HG02840 (cell line): ENCODE measurements around the gene GLTP.
"Not testable (repeated sequence)": the region's sequence is repeated elsewhere in the genome, so short reads cannot be mapped to it uniquely, and the experiment has no call there.

Source experiments
- ATAC-seq: cut with Tn5 transposase; IDR thresholded peaks from one replicate; pipeline ENCODE4 v1.9.1; 2021; ENCODE audit warnings: mild to moderate bottlenecking, moderate library complexity, moderate number of reproducible peaks; ENCODE audit not compliant: unreplicated experiment, low FRiP score

Gene GLTP

DNA sequence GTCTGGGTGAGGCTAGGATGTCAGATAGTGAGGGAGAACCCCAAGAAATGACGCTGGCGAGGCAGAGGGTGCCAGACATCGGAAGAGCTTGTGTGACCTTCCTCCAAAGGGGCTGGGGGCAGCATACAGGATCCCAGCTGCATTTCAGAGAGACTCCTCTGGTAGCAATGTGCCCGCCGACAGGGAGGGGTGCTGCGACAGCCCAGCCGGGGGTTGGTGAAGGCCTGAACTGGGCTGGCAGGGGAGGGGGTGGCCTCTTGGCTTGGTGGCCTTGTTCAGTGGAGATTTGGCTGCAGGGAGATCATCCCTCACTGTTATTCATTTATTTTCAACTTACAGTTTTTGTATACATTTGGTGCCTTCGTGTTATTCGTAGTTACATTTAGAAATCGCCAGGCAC lies 25.0 kb upstream of the GLTP start:
- ATAC-seq = no peak

DNA sequence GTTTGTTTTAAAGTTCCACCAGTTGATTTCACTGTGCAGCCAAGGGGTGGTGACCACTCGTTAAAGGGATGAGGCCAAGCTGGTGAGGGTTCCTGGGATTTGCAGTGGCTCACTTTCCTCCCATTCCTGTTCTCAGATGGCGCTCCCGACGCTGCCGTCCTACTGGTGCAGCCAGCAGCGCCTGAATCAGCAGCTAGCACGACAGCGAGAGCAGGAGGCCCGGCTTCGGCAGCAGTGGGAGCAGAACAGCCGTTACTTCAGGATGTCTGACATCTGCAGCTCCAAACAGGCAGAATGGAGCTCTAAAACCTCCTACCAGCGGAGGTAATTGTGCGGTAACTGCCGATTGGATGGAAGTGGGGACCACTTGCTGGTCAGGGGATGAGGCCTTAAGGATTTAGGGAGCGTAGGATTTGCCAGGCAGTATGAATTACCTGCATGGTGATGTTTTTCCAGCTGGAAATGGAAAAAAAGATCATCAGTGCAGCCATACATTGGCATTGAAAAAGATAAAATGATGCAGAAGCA lies 22.6 kb upstream of the GLTP start:
- no peak for ATAC-seq

DNA sequence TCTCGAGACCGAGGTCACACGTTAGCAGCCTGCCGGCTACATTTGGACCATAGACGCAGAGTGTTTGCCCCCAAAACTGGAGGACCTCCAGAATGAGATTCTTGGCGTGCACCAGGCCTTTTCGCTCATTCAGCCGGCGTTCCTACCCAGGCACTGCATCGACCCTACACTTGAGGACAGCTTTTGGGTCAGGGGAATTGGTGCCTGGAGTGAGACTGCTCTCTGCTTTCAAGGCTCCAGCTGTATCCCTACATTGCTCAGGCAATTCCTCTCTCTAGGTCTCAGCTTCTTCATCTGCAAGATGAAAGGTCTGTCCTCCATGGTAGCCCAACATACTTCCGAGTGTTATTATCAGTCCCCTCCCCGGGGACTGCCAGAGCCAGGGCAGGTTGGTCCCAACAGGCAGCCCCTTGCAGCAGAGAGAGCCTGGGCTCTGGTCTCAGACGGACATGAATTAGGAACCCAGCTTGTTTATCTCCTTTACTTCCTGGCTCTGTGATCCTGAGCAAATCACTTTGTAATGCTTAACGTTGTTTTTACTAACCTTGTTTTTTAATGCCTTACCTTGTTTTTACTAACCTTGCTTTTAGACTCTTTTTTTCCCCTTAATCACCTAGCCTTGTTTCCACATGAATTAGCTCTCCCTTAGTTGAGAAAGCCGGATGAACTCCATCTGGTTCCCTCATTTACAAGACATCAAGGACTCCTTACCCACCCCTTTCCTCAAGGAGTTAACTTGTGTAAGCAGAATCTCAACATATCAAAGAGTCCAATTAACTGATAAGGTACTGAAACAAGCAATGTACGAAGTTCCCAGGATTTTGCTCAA lies 20.6 kb upstream of the GLTP start:
- no peak for ATAC-seq

DNA sequence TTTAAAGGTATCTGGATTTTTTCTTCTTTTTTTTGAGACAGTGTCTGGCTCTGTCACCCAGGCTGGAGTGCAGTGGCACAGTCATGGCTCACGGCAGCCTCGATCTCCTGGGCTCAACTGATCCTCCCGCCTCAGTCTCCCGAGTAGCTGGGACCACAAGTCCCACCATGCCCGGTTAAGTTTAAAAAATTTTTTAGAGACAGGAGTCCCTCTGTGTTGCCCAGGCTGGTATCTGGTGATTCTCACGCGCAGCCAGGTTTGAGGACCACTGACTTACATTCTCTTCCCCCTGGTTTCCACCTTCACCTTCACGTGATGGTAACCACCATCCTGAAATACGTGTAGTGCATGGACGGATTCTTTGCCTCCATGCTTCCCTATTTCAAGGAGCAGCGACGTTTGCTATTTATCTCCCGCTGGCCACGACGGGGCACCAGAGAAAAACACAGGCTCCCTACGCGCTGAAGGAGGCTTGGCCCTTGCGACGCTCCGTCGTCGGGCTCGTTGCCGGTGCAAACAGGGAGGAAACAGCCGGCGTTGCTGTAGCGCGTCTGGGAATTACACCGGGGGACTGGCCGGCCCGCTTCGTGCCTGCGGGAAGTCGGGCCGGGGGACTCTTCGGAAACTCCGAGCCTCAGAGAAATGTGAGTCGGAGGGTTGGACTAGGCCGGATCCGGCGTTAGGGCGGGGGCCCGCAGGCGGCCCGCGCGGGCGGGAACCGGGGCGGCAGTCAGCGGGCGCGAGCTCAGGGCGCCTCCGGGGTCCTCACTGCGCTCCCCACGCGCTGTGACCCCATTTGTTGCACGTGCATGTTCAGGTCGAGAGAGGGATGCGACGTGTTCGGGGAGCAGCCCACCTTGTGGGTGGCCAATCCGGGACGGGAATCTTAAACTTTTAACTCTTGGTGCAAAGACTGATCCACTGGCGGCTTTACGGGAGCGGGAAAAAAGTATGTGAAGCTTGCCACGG lies 19.7 kb upstream of the GLTP start, which contains the start of gene TCHP:
Gene TCHP, plus strand, starts transcription at position 492 of the 969 bp plus-strand sequence. CDS start 2,753 bp downstream, outside the sequence.
- ATAC-seq = peak; percentile 68

DNA sequence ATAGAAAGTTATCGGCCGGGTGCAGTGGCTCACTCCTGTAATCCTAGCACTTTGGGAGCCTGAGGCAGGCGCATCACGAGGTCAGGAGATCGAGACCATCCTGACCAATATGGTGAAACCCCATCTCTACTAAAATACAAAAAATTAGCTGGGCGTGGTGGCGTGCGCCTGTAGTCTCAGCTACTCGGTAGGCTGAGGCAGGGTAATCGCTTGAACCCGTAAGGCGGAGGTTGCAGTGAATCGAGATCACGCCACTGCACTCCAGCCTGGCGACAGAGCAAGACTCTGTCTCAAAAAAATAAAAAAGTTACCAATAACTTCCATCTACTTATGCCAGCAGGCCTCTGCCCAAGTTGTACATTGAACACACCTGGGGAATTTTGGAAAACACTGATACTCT lies 19.0 kb upstream of the GLTP start:
- ATAC-seq = not testable (repeated sequence)

DNA sequence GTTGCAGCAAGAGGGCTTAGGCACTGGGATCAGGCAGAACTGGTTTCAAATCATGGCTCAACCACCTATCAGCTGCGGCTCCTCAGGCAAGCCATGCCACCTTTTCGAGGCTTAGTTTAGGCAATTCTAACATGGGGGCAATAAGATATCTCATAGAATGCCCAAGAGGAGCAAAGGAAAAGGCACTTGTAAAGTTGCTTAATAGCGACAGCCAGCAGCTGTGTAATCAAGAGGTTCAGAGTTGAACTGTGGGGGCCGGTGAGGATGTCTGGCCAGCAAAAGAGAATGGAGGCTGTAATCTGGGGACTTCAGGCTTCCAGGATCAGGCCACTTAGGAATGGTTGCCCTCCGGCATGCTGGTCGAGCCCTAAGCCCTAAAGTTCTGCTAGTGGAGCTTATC lies 16.7 kb upstream of the GLTP start:
- ATAC-seq = no peak

DNA sequence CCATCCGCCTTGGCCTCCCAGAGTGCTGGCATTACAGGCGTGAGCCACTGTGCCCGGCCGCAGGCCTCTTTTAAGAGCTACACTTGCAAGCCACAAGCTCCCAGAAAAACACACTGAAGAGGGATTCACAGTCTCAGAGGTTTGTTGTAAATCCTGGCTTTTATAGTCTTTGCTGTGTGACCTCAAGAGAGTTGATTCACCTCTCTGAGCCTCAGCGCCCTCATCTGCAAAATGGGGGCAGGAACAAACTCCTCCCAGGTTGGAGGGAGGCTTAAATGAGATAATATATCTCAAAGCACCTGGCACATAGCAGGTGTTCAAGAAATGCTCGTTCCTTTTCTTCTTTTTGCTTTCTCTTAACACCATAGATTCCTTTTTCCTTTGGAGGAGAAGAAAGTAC lies 15.8 kb upstream of the GLTP start:
- no peak for ATAC-seq

DNA sequence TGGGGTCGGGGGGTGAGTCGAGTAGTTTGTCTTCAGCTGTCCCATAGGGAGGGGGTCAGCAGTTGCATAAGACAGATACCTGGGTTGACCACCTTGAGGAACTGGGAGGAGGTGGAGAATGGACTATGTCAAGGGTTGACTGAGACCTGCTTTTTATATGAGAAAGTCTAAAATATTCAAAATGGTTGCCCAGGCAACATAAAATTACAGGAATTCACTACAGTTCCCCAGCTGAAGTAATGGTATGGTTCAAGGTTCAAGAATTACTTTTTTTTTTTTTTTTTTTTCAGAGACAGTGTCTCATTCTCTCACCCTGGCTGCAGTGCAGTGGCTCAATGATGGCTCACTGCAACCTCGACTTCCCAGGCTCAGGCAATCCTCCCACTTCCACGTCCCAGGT lies 14.6 kb upstream of the GLTP start:
- ATAC-seq = no peak

DNA sequence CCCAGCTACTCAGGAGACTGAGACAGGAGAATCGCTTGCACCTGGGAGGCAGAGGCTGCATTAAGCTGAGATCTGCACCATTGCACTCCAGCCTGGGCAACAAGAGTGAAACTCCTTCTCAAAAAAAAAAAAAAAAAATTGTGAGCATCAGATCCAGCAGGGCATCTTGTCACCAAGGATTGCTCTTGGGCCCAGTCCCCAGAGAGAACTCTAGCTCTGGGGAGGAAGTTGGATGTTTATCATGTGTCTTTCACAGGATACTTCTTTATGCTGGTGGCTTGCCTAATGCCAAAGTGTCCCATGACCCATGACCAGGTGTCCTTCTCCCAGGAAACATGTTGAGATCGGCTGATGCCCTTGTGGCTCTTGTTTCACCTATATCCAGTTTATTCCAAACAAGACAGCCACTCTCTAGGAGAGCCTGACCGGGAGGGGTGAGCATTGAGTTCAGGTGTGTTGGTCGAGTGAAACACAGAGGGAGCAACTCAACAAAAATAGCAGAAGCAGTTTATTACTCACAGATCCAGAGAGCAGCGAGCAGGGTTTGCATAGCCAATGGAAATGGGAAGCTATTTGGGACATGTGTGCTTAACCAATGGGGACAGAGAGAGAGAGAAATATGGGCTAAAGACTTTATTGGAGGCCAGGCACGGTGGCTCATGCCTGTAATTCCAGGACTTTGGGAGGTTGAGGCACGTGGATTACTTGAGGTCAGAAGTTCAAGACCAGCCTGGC lies 13.1 kb upstream of the GLTP start:
- no peak for ATAC-seq

DNA sequence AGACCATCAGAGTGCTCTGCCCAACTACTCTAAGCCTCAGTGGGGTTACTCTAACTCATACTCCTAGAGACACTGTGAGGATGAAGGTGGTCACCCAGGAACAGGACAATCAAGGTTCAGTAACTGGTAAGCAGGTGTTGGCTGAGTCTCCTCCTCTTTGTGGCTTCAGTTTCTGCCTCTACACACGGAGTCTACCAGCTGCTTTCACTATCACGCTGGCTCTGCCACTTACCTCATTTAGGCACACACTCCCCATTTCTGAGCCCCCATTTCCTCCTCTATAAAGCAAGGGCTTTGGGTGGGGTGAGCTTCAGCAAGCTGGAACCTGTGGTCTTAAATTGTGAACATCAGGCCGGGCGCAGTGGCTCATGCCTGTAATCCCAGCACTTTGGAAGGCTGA lies 12.4 kb upstream of the GLTP start:
- ATAC-seq = no peak

DNA sequence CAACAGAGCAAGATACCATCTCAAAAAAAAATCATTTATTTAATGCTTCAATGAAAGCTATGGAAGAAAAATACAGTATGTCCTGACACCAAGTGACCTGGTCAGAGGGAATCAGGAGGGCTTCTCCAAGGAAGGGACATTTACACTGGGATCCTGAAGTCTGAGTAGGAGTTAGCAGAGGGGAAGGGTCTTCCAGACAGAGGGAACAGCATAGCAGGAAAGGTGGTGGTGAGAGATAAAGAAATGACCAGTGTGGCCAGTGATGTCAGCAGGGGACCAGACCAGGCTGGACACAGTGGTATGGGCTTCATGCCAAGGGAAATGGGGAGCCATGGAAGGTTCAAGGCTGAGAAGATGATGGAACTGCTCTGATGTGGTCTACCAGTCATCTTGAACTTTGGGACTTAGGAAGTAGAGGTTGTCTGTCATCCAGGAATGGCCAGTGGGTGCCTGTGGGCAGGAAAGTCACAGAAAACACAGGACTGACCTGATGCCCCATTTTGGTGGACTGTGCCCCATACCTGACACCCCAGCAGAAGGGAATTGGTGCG lies 11.9 kb upstream of the GLTP start:
- ATAC-seq = no peak

DNA sequence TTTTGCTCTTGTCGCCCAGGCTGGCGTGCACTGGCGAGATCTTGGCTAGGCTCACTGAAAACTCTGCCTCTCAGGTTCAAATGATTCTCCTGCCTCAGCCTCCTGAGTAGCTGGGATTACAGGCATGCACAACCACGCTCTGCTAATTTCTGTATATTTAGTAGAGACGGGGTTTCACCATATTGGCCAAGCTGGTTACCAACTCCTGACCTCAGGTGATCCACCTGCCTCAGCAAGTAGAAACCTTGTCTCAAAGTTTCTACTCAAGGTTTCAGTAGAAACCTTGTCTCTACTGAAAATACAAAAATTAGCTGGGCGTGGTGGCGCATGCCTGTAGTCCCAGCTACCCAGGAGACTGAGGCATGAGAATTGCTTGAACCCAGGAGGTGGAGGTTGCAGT lies 11.4 kb upstream of the GLTP start:
- not testable (repeated sequence) for ATAC-seq

DNA sequence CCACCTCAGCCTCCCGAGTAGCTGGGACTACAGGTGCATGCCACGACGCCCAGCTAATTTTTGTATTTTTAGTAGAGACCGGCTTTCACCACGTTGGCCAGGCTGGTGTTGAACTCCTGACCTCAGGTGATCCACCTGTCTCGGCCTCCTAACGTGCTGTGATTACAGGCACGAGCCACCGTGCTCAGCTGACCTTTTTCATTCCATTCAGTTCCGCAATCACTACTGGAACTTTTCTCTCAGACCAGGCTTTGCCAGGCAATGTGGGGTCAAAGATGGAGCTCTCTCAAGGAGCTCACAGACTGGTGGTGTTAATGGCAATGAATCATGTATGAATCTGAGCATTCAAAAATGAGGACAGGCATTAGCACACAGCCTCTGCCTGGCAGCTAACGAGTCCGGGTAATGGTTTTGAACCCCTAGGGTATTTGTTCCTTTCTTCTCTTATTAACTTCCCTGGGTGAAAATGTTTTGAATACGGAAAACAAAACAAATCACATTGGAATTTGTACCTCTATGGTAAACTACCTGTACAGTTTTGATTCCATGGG lies 10.4 kb upstream of the GLTP start:
- ATAC-seq = no peak

DNA sequence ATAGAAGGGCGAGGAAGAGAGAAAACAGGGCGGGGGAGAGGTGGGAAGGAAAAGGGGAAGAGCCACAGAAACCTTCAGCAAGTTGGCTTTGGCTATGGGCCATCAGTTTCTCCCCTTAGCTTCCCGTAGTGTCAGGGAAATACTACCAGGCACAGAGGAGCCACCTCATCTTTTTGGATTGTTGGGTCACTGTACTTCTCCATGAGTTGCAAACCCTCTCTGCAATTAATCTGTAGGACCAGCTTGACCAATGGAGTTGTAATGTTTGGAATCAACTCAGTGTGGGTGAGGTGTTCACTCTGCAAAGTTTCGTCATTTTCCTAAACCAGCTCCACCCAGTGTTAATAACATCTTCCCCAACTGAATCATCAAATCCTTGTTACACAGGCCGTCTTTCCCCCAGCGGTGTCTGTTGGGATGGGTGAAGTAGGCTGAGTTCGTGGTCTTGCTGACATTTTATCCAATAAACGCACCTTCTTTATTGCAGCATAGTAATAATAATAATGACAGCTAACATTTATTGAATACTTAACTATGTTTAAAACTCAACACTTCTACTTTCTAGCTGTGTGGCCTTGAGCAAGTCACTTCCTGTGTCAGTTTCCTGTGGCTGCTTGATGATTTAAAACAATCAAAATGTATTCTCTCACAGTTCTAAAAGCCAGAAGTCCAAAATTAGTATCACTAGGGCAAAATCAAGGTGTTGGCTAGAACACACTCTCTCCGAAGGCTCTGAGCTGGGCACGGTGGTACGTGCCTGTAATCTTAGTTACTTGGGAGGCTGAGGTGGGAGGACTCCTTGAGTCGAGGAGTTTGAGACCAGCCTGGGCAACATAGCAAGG lies 8.1 kb upstream of the GLTP start:
- ATAC-seq = no peak

DNA sequence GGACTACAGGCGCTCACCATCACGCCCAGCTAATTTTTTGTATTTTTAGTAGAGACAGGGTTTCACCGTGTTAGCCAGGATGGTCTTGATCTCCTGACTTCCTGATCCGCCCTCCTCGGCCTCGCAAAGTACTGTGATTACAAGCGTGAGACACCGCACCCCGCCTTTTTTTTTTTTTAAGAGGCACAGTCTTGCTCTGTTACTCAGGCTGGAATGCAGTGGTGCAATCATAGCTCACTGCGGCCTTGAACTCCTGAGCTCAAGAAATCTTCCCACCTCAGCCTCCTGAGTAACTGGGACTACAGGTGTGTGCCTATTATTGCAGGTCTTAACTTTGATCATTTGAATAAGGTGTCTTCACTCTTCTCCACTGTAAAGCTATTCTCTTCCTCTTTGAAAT lies 5.3 kb upstream of the GLTP start:
- no peak for ATAC-seq

DNA sequence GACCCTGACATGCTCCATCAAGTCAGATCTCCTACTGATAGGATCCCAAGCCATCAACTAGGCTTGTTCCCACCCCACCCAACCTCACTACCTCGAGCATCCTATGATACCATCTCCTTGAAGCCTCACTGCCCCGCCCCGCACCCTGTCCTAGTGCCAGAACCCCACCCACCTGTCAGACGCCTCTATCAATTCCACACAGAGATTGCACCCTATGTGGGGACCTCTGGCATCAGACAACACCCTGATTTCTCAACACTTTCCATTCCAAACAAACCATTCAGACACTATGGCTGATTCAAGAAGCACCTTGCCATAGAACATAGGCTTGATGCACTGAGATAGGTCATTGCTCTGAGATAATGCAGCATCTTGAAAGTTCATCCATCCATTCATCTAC lies 3.1 kb upstream of the GLTP start:
- no peak for ATAC-seq

DNA sequence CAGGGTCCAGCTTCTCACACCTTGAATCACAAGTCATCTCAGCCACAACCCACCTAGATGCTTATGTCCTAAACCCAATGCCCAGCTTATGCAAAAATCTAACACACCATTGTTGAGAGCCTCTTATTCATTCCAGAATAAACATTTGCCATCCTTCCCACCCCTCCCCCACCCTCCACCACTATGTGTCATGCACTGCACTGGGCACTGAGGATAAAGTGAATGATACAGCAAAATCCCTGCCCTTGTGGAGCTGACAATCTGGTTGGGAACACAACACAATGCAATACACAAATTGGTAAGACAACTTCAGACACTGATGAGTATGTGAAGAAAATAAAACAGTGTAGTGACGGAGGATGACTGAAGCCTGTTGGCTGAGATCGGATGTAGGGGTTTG lies 1.4 kb upstream of the GLTP start:
- ATAC-seq = no peak

DNA sequence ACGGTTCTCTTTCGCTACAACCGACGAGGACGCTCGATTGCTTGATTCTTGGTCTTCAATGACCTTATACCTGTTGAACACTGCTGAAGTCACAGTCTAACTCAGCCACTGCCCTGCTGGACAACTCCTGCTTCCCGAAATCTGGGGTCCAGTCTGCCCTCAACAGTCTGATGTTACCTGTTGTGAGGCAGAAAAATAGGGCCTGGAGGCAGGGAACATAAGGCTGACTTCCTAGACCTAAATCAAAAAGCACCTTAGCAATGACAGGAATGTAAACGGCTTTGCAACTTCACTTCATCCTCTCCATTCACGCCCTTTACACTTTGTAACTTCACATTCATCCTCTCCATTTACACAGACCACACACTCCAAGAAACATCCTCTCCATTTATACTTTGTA lies 597 bp upstream of the GLTP start:
- ATAC-seq = no peak
